Fibroblast of the aortic adventitia (primary cell): ENCODE measurements around the gene GTF3C5. TPM values are rescaled to one million over a fixed set of nuclear protein-coding genes. Genes with fewer than 3 reads are reported as not detected.

ENCODE experiments used
- DNase-seq: peaks from one replicate; pipeline ENCODE4 v3.0.0-alpha.2; 2010; ENCODE audit warnings: low read depth
- H3K4me3 ChIP-seq: 2 replicates; pipeline ENCODE4 v1.5.1; 2011; ENCODE audit warnings: low read depth, mild to moderate bottlenecking, control low read depth, low read length, moderate library complexity
- CTCF ChIP-seq: IDR thresholded peaks from 2 replicates; pipeline ENCODE4 v1.5.1; 2011; ENCODE audit warnings: mild to moderate bottlenecking, low read length, control low read depth, inconsistent platforms; ENCODE audit not compliant: insufficient read depth
- total RNA-seq: library from RNA; depleted of rRNA; stranded (reverse); fragments of >200 nt; gene quantifications from 2 replicates; pipeline ENCODE4 v1.2.3, GENCODE V29; 2012; ENCODE audit warnings: low replicate concordance

Gene GTF3C5
- total RNA-seq, 1 donor, result 33.9 TPM

GRCh38 chr9:133046196-133046899 is 15.6 kb downstream of the GTF3C5 start:
- no peak for DNase-seq
- TF ChIP-seq CTCF, result no peak
- H3K4me3 ChIP-seq, result no peak overlapping the region

- no peak for DNase-seq
- TF ChIP-seq CTCF, result no peak
- no peak overlapping the region for H3K4me3 ChIP-seq
Observed at GRCh38 chr9:133046900-133047295, 16.1 kb downstream of the GTF3C5 start.

GRCh38 chr9:133048595-133048994 is 17.8 kb downstream of the GTF3C5 start:
- no peak overlapping the region for H3K4me3 ChIP-seq
- no peak for DNase-seq
- TF ChIP-seq CTCF, result no peak

GRCh38 chr9:133049043-133049442 is 18.2 kb downstream of the GTF3C5 start:
- DNase-seq, result no peak

GRCh38 chr9:133050142-133050541 is 19.3 kb downstream of the GTF3C5 start:
- no peak for TF ChIP-seq CTCF
- DNase-seq, result no peak
- H3K4me3 ChIP-seq, result no peak overlapping the region

More at GRCh38 chr9:133049043-133049442, 18.2 kb downstream of the GTF3C5 start:
- H3K4me3 ChIP-seq, result no peak overlapping the region
- no peak for TF ChIP-seq CTCF

GRCh38 chr9:133050781-133051180 is 20.0 kb downstream of the GTF3C5 start:
- no peak overlapping the region for H3K4me3 ChIP-seq
- DNase-seq, result no peak
- TF ChIP-seq CTCF, result no peak
